GM21423 (cell line): Measurements from ENCODE around the gene CAMSAP2.
A peak's percentile ranks its signal among the peaks of the same experiment; 100 is the strongest.

ENCODE experiments used
- ATAC-seq: cut with Tn5 transposase; IDR thresholded peaks from one replicate; pipeline ENCODE4 v1.9.1; 2021; ENCODE audit warnings: mild to moderate bottlenecking, moderate library complexity; ENCODE audit not compliant: unreplicated experiment

Gene CAMSAP2

GRCh38 chr1:200874694-200875093, 136.0 kb downstream of the CAMSAP2 start:
- no peak for ATAC-seq

- ATAC-seq, result no peak
Observed at GRCh38 chr1:200875416-200875815, 136.7 kb downstream of the CAMSAP2 start.

GRCh38 chr1:200877010-200877409, 138.3 kb downstream of the CAMSAP2 start:
- no peak for ATAC-seq

GRCh38 chr1:200877839-200878551, 139.3 kb downstream of the CAMSAP2 start:
- peak; percentile 54 for ATAC-seq

GRCh38 chr1:200880212-200880611, 141.5 kb downstream of the CAMSAP2 start:
- ATAC-seq, result peak; percentile 60

- no peak for ATAC-seq
Observed at GRCh38 chr1:200883118-200883517, 144.4 kb downstream of the CAMSAP2 start.

- no peak for ATAC-seq
Observed at GRCh38 chr1:200885623-200886402, 147.1 kb downstream of the CAMSAP2 start.

GRCh38 chr1:200886594-200886993, 147.9 kb downstream of the CAMSAP2 start:
- no peak for ATAC-seq

- no peak for ATAC-seq
Observed at GRCh38 chr1:200887036-200887435, 148.3 kb downstream of the CAMSAP2 start.

GRCh38 chr1:200887772-200888348, 149.2 kb downstream of the CAMSAP2 start:
- ATAC-seq, result no peak

- peak; percentile 88 for ATAC-seq
Observed at GRCh38 chr1:200888349-200888838, 149.7 kb downstream of the CAMSAP2 start.

GRCh38 chr1:200889571-200889970, 150.9 kb downstream of the CAMSAP2 start:
- ATAC-seq, result no peak

GRCh38 chr1:200890027-200890426, 151.3 kb downstream of the CAMSAP2 start:
- ATAC-seq, result no peak

GRCh38 chr1:200890818-200891773, 152.4 kb downstream of the CAMSAP2 start:
- no peak for ATAC-seq

- ATAC-seq, result no peak
Observed at GRCh38 chr1:200891774-200892157, 153.1 kb downstream of the CAMSAP2 start.

GRCh38 chr1:200892546-200892945, 153.9 kb downstream of the CAMSAP2 start:
- no peak for ATAC-seq

- ATAC-seq, result no peak
Observed at GRCh38 chr1:200892958-200893357, 154.3 kb downstream of the CAMSAP2 start.

GRCh38 chr1:200893411-200893901, 154.8 kb downstream of the CAMSAP2 start:
- no peak for ATAC-seq

GRCh38 chr1:200894712-200895442, 156.2 kb downstream of the CAMSAP2 start, which contains the start of gene INAVA:
TSS of gene INAVA (plus strand) at chr1:200894900. CDS start at chr1:200898401, 3,501 bp downstream.
- ATAC-seq, result no peak

GRCh38 chr1:200895443-200895789, 156.7 kb downstream of the CAMSAP2 start:
- no peak for ATAC-seq
